BE2C (cell line): Measurements from ENCODE around the gene TMEM190.

Experiments
- DNase-seq: peaks from one replicate; pipeline ENCODE4 v3.0.0-alpha.2; 2020
- H3K27me3 ChIP-seq: fragments of 250-450 bp; sonication (Bioruptor Pico); 2 replicates; pipeline ENCODE4 v1.5.1; 2020; ENCODE audit warnings: mild to moderate bottlenecking
- H3K36me3 ChIP-seq: fragments of 250-450 bp; sonication (Bioruptor Pico); 2 replicates; pipeline ENCODE4 v1.5.1; 2020; ENCODE audit warnings: mild to moderate bottlenecking
- H3K4me1 ChIP-seq: fragments of 250-450 bp; sonication (Bioruptor Pico); 2 replicates; pipeline ENCODE4 v1.5.1; 2020
- H3K4me3 ChIP-seq: 2 replicates; pipeline ENCODE4 v1.5.1; 2011; ENCODE audit warnings: low read depth, low read length
- H3K9me3 ChIP-seq: fragments of 250-450 bp; sonication (Bioruptor Pico); 2 replicates; pipeline ENCODE4 v1.5.1; 2020
- CTCF ChIP-seq: IDR thresholded peaks from 2 replicates; pipeline ENCODE4 v1.5.1; 2012; ENCODE audit warnings: mild to moderate bottlenecking, low read depth, low read length

The TMEM190 gene

GRCh38 chr19:55382522-55383054 is 6.0 kb downstream of the TMEM190 start:
- H3K9me3 ChIP-seq, result no peaks in the 10 kb centered on the region
- H3K36me3 ChIP-seq, result peaks cover 16% of the 10 kb centered on the region
- DNase-seq, result no peak
- TF ChIP-seq CTCF, result no peak
- no peaks in the 10 kb centered on the region for H3K27me3 ChIP-seq
- H3K4me1 ChIP-seq, result peaks cover 10% of the 10 kb centered on the region
- no peak overlapping the region for H3K4me3 ChIP-seq

- Histone ChIP-seq H3K36me3 (peaks cover 25% of the 10 kb centered on the region), H3K27me3 (no peaks in the 10 kb centered on the region), H3K4me3 (peak overlapping the region; percentile 86), H3K9me3 (no peaks in the 10 kb centered on the region), H3K4me1 (peaks cover 6% of the 10 kb centered on the region; the same call in 1 of the 2 replicates)
- TF ChIP-seq CTCF, result no peak
- peak; percentile 79 for DNase-seq
Measured at GRCh38 chr19:55383279-55384130, 6.9 kb downstream of the TMEM190 start.

- H3K4me1 ChIP-seq, result peaks cover 3% of the 10 kb centered on the region; the same call in 1 of the 2 replicates
- no peak for TF ChIP-seq CTCF
Measured at GRCh38 chr19:55384131-55384919, 7.7 kb downstream of the TMEM190 start, which contains the start of gene TMEM238. Gene TMEM238, minus strand, starts transcription at chr19:55384292. Its CDS starts 33 bp downstream, at chr19:55384259.

GRCh38 chr19:55384920-55385723 is 8.5 kb downstream of the TMEM190 start:
- TF ChIP-seq CTCF, result no peak
- H3K36me3 ChIP-seq, result peaks cover 39% of the 10 kb centered on the region
- H3K4me1 ChIP-seq, result peaks cover 3% of the 10 kb centered on the region; the same call in 1 of the 2 replicates
- peak; percentile 96 for DNase-seq
- H3K4me3 ChIP-seq, result peak overlapping the region; percentile 86
- no peaks in the 10 kb centered on the region for H3K9me3 ChIP-seq
- H3K27me3 ChIP-seq, result no peaks in the 10 kb centered on the region

More at GRCh38 chr19:55384131-55384919, 7.7 kb downstream of the TMEM190 start, which contains the start of gene TMEM238:
- Histone ChIP-seq H3K27me3 (no peaks in the 10 kb centered on the region), H3K36me3 (peaks cover 33% of the 10 kb centered on the region), H3K4me3 (peak within 1 kb of the TSS; percentile 86), H3K9me3 (no peaks in the 10 kb centered on the region)
- DNase-seq, result no peak

- Histone ChIP-seq H3K27me3 (no peaks in the 10 kb centered on the region), H3K4me1 (peaks cover 3% of the 10 kb centered on the region; the same call in 1 of the 2 replicates), H3K36me3 (peaks cover 47% of the 10 kb centered on the region), H3K9me3 (no peaks in the 10 kb centered on the region), H3K4me3 (peak within 1 kb of the TSS; percentile 86)
- no peak for TF ChIP-seq CTCF
- peak; percentile 99 for DNase-seq
Measured at GRCh38 chr19:55385724-55386492, 9.3 kb downstream of the TMEM190 start, which contains the start of gene RPL28. Gene RPL28, plus strand, starts transcription at chr19:55385932. Its CDS starts 426 bp downstream, at chr19:55386358.
